A673 (cell line): ENCODE measurements around the gene RSF1. TPM values are rescaled to one million over a fixed set of nuclear protein-coding genes. Genes with fewer than 3 reads are reported as not detected.
A peak's percentile ranks its signal among the peaks of the same experiment; 100 is the strongest.

Source experiments
- BruUV-seq: library from RNA; stranded (reverse); fragments of 400-500 nt; replicated peaks from 2 replicates; lab custom pipeline; 2021; lab: Mats Ljungman, UMichigan
- CTCF ChIA-PET: fragments of 300-600 bp; sonication (Branson Sonifier 250); formaldehyde crosslinking; loops from one replicate; lab custom pipeline; 2022; ENCODE audit warnings: antibody characterized with exemption; lab: Charles Lee
- POLR2A ChIA-PET: fragments of 300-600 bp; sonication (Branson Sonifier 250); formaldehyde crosslinking; loops from one replicate; lab custom pipeline; 2022; ENCODE audit warnings: antibody characterized with exemption; ENCODE audit not compliant: low non-redundant PET; lab: Charles Lee
- DNase-seq: peaks from one replicate; pipeline ENCODE4 v3.0.0-alpha.2; 2015; ENCODE audit warnings: low spot score
- H3K27ac ChIP-seq: fragments of 200-600 bp; sonication (generic); 2 replicates; pipeline ENCODE4 v1.5.1; 2016; ENCODE audit warnings: mixed run types, low read depth, mild to moderate bottlenecking, mixed read lengths, antibody characterized with exemption, low read length; ENCODE audit not compliant: poor library complexity, severe bottlenecking
- H3K27me3 ChIP-seq: fragments of 200-600 bp; sonication (generic); replicated peaks from 2 replicates; pipeline ENCODE4 v1.6.1; 2017; ENCODE audit warnings: mixed run types, low read depth, mild to moderate bottlenecking, mixed read lengths, antibody characterized with exemption, low read length; ENCODE audit not compliant: insufficient read depth, poor library complexity
- H3K36me3 ChIP-seq: fragments of 200-600 bp; sonication (generic); 2 replicates; pipeline ENCODE4 v1.6.1; 2016; ENCODE audit warnings: mixed run types, mild to moderate bottlenecking, mixed read lengths, antibody characterized with exemption, low read length; ENCODE audit not compliant: insufficient read depth, poor library complexity, severe bottlenecking
- H3K4me1 ChIP-seq: fragments of 200-600 bp; sonication (generic); 2 replicates; pipeline ENCODE4 v1.6.1; 2017; ENCODE audit warnings: mixed run types, mild to moderate bottlenecking, mixed read lengths, antibody characterized with exemption, low read length; ENCODE audit not compliant: insufficient read depth, poor library complexity, severe bottlenecking
- H3K4me3 ChIP-seq: fragments of 200-600 bp; sonication (generic); 2 replicates; pipeline ENCODE4 v1.5.1; 2016; ENCODE audit warnings: low read depth, mixed run types, mild to moderate bottlenecking, mixed read lengths, low read length; ENCODE audit not compliant: poor library complexity, severe bottlenecking
- H3K9me3 ChIP-seq: fragments of 200-600 bp; sonication (generic); 2 replicates; pipeline ENCODE4 v1.6.1; 2016; ENCODE audit warnings: mixed run types, low read depth, mild to moderate bottlenecking, mixed read lengths, antibody characterized with exemption, low read length; ENCODE audit not compliant: poor library complexity, severe bottlenecking
- EZH2 ChIP-seq: fragments of 200-600 bp; sonication (generic); IDR thresholded peaks from 2 replicates; pipeline ENCODE4 v1.6.1; 2017; ENCODE audit warnings: borderline replicate concordance, low read depth, mild to moderate bottlenecking, mixed read lengths, antibody characterized with exemption, low read length; ENCODE audit not compliant: poor library complexity, severe bottlenecking
- intact Hi-C: fragments of 100-400 bp; cut with micrococcal nuclease; formaldehyde crosslinking; loops from one replicate; pipeline ENCODE4 v1.10.0; 2022; ENCODE audit not compliant: unreplicated experiment
- total RNA-seq: library from RNA; stranded (reverse); gene quantifications from 2 replicates; pipeline ENCODE4 v1.2.3, GENCODE V29; 2021
- TF ChIP-seq, protein P1 (sequence below): fragments of 300-800, 200-600 bp; sonication (generic); conservative IDR thresholded peaks from 2 replicates; pipeline ENCODE4 v1.5.1; 2017; ENCODE audit warnings: low read depth, mild to moderate bottlenecking, antibody characterized with exemption, low read length, moderate library complexity, mixed read lengths

Gene RSF1
- total RNA-seq, 1 experiment from 2014 or later: 94.1 TPM

DNA sequence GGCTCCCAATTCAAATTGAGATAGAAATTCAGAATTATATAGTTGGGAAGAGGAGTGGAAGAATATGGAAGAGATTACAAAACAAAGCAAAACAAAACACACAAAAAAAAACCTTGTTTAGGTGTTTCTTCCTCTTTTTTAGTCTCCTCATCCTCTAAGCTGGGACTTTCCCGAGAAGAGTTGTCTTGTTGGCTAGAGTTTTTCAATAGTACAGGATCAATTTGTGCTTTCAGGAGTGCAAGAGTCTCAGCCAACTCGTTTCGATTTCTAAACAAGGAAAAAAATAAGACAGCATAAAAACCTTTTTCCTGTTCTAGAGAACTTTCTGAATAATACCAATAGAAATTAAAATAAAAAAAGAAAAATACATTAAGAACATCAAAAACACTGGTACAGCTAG is 95.1 kb downstream of the RSF1 start:
- TF ChIP-seq, protein P1, sequence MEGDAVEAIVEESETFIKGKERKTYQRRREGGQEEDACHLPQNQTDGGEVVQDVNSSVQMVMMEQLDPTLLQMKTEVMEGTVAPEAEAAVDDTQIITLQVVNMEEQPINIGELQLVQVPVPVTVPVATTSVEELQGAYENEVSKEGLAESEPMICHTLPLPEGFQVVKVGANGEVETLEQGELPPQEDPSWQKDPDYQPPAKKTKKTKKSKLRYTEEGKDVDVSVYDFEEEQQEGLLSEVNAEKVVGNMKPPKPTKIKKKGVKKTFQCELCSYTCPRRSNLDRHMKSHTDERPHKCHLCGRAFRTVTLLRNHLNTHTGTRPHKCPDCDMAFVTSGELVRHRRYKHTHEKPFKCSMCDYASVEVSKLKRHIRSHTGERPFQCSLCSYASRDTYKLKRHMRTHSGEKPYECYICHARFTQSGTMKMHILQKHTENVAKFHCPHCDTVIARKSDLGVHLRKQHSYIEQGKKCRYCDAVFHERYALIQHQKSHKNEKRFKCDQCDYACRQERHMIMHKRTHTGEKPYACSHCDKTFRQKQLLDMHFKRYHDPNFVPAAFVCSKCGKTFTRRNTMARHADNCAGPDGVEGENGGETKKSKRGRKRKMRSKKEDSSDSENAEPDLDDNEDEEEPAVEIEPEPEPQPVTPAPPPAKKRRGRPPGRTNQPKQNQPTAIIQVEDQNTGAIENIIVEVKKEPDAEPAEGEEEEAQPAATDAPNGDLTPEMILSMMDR: no peak
- TF ChIP-seq EZH2: no peak
- POLR2A ChIA-PET: no interaction called here
- intact Hi-C loops: no loop called here
- no TSS peak for BruUV-seq
- CTCF ChIA-PET: no interaction called here
- DNase-seq: no peak
- no peak overlapping the region for H3K4me3 ChIP-seq
- peaks cover 19% of the 10 kb centered on the region for H3K36me3 ChIP-seq
- peaks cover 14% of the 10 kb centered on the region for H3K4me1 ChIP-seq
- no peaks in the 10 kb centered on the region for H3K9me3 ChIP-seq
- H3K27ac ChIP-seq: no peak overlapping the region
- H3K27me3 ChIP-seq: no peaks in the 10 kb centered on the region

DNA sequence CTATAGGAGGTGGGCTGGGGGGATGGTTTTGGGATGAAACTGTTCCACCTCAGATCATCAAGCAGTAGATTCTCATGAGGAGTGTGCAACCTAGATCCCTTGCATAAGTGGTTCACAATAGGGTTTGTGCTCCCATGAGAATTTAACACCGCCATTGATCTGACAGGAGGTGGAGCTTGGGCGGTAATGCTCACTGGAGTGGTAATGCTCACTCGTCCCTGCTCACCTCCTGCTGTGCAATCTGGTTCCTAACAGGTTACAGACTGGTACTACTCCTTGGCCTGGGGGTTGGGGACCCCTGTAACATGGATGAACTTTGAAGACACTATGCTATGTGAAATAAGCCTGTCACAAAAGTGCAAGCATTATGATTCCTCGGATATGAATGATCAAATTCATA is 95.9 kb downstream of the RSF1 start:
- BruUV-seq: no TSS peak
- Histone ChIP-seq H3K36me3 (peaks cover 13% of the 10 kb centered on the region), H3K27ac (no peak overlapping the region), H3K4me1 (peaks cover 14% of the 10 kb centered on the region), H3K27me3 (no peaks in the 10 kb centered on the region), H3K9me3 (no peaks in the 10 kb centered on the region), H3K4me3 (no peak overlapping the region)
- ChIA-PET CTCF (no interaction called here), POLR2A (no interaction called here)
- intact Hi-C loops: no loop called here
- peak; percentile 49 for DNase-seq
- TF ChIP-seq, protein P1: no peak
- no peak for TF ChIP-seq EZH2

DNA sequence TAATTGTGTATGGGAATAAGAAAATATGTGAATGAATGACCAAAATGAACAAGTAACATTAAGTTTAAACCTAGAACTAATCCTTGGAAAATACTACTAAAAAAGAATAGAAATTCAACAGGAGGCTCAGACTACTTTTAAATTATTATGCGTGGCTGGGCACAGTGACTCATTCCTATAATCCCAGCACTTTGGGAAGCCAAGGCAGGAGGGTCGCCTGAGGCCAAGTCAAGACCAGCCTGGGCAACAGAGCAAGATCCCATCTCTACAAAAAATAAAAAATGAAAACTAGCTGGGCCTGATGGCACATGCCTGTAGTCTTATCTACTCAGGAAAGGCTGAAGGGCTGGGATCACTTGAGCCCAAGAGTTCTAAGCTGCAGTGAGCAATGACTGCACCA is 97.5 kb downstream of the RSF1 start:
- Histone ChIP-seq H3K27me3 (no peaks in the 10 kb centered on the region), H3K9me3 (no peaks in the 10 kb centered on the region), H3K27ac (no peak overlapping the region), H3K4me1 (peaks cover 14% of the 10 kb centered on the region), H3K4me3 (no peak overlapping the region), H3K36me3 (peaks cover 13% of the 10 kb centered on the region)
- intact Hi-C loops: no loop called here
- TF ChIP-seq, protein P1: no peak
- no peak for TF ChIP-seq EZH2
- BruUV-seq: no TSS peak
- ChIA-PET POLR2A (no interaction called here), CTCF (no interaction called here)
- no peak for DNase-seq
